ENCODE measurements around the gene ADCY6.

DNA sequence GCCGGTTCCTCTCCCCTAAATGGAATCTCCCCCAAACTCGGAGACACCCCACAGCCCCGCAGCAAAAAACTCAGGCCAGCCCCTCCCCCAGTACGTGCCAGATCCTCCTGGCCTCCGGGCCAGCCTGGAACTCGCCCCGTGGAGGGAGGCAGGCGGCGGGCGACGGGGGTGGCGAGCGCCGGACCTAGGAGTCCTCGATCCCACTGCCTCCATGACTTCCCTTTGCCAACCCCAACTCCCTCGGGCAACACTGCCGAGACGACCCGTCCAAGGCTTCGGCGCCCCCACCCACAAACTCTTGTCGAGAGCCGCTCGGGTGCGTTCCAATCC is 400 bp downstream of the ADCY6 start:
- no peak for TF ChIP-seq POU2F2 (IDR thresholded peaks at IDR 0.05; ENCODE audit: low read depth, low read length)
- no peak for TF ChIP-seq TAF1 (IDR thresholded peaks at IDR 0.05; ENCODE audit: low read depth, low read length)
- TF ChIP-seq POLR2A (IDR thresholded peaks at IDR 0.05; ENCODE audit: low read depth, low read length) = no peak
- TF ChIP-seq POLR2AphosphoS5 (IDR thresholded peaks at IDR 0.05; ENCODE audit: low read depth, low read length) = no peak

All from GM12891 (cell line).